ENCODE data around the gene AGO3.

The AGO3 gene

DNA sequence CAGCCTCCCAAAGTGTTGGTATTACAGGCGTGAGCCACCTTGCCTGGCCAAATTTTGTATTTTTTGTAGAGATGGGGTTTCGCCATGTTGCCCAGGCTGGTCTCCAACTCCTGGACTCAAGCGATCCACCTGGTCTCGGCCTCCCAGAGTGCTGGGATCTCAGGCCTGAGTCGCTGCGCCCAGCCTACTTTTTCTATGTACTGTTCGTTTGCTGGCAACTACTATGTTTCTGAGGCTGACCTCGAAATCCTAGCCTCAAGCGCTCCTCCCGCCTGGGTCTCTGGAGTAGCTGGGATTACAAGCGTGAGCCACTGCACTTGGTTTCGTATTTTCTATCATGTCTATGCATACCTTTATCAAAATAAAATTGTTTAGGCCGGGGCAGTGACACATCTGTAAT, 152.3 kb downstream of the AGO3 start:
- no peak for DNase-seq (ENCODE audit: low read depth, low spot score)

DNA sequence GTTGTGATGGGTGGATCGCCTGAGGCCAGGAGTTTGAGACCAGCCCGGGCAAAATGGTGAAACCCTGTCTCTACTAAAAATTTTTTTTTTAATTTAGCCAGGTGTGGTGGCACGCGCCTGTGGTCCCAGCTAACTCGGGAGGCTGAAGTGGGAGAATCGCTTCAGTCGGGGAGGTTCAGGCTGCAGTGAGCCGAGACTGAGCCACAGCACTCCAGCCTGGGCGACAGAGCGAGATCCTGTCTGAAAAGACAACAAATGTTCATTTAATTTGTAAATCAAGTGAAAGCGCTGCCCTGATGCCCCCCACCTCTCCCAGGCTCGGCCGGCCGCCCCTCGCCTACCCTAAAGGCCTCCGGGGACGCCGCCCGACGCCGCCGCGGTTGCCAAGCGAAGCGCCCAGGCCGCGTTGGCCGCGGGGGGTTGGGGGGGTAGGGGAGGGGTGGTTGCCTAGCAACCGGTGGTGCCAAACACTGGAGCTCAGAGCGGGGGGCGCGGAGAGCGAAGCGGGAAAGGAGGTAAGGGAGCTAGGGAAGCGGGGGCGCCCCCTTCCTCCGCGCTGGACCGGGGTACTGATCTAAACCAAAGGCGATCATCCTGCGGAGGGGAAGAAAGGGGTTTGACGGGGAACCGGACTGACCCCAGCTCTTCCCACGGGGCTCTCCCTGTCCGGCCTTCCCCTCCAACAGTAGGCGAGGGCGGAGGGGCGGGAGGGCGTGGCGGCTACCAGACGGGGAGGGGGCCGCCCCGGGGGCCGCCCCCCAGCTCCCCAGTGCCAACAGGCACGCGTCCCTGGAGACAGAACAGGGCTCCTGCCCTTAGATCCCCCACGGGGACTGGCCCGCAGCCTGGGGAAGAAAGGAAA, 153.0 kb downstream of the AGO3 start, which contains the start of gene TEKT2:
Gene TEKT2, plus strand, starts transcription at position 460 of the 862 bp plus-strand sequence. CDS start 828 bp downstream, outside the sequence.
- DNase-seq (ENCODE audit: low read depth, low spot score), result no peak

DNA sequence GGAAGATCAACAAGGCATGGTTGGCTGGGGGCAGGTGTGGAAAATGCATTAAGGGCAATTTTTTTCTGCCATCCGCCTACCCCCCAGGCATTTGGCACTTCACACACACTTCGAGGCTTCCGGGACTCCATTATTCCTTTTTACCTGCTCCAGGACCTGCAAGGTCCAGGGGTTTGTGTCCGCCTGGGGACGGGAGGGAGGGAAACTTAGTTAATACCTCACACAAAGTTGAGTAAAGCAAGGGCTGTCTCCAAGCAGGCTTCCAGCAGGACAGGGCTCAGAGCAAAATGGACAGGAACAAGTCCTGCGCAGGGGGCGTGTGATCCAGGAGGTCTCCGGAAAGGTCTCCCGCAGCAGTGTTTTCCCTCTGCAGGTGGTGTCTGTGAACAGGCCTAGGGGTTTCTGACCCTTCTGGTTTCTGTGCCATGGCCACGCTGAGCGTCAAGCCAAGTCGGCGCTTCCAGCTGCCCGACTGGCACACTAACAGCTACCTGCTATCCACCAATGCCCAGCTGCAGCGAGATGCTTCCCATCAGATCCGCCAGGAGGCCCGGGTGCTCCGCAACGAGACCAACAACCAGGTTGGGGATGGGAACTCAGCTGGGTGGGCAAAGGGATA, 153.7 kb downstream of the AGO3 start:
- no peak for DNase-seq (ENCODE audit: low read depth, low spot score)

DNA sequence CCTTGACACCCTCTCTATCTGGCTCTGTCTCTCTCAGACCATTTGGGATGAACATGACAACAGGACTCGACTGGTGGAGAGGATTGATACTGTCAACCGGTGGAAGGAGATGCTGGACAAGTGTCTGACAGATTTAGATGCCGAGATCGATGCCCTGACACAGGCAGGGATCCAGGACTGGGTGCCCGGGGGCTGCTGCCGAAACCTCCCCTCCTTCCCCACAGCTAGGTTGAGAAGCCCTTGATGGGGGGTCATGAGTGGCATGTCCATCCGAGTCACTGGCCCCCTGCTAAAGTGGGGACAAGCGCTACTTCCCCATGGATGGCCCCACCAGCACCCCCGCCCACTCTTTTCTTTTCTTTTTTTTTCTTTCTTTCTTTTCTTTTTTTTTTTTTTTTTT, 154.2 kb downstream of the AGO3 start:
- no peak for DNase-seq (ENCODE audit: low read depth, low spot score)

DNA sequence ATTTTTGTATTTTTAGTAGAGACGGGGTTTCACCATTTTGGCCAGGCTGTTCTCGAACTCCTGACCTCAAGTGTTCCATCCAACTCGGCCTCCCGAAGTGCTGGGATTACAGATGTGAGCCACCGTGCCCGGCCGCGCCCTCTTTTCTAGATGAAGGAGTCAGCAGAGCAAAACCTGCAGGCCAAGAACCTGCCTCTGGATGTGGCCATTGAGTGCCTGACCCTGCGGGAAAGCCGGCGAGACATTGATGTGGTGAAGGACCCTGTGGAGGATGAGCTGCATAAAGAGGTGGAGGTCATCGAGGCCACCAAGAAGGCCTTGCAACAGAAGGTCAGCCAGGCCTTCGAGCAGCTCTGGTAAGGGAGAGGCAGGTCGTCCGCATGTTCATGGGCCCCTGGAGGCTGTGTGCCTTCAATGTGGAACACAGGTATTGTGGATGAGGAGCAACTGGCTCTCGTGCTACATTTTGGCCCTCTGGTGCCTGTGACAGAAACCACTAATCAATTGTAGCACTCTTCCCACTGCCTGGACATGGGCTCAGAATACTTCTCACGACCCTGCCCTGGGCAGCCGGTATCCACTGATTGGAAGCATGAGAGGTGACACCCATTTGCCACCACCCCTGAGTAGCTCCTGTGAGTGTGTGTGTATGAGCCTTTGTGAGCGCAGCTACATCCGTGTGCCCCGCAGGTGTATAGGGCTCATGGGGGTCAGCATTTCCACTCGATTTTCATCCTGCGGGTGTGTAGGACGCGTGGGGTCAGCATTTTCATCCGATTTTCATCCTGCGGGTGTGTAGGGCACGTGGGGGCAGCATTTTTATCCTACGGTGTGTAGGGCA, 155.0 kb downstream of the AGO3 start:
- no peak for DNase-seq (ENCODE audit: low read depth, low spot score)

DNA sequence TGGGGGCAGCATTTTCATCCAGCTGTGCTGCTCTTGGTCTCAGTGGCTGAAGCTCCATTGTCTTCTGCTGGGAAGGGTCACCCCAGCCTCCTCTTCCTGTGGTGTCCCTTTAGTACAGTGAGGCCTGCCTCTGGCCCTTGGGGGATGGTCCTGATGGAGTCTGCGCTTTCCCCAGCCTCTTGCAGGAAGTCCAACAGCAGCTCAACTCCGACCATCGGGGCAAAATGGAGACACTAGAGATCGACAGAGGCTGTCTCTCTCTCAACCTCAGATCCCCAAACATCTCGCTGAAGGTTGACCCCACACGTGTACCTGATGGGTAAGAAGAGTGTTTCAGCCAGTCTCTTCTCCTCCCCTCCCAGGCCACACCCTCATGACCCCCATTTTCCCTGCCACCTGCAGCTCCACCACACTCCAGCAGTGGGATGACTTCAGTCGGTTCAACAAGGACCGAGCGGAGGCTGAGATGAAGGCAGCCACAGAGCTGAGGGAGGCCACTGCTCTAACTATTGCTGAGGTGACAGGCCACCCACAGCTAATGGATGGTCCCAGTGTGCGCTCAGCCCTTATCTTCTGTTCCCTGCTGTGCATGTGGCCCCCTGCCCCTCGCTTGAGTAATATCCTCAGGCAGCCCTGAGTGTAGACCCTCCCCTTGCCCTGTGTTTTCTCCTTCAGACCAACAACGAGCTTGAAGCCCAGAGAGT, 155.8 kb downstream of the AGO3 start:
- DNase-seq (ENCODE audit: low read depth, low spot score), result no peak

DNA sequence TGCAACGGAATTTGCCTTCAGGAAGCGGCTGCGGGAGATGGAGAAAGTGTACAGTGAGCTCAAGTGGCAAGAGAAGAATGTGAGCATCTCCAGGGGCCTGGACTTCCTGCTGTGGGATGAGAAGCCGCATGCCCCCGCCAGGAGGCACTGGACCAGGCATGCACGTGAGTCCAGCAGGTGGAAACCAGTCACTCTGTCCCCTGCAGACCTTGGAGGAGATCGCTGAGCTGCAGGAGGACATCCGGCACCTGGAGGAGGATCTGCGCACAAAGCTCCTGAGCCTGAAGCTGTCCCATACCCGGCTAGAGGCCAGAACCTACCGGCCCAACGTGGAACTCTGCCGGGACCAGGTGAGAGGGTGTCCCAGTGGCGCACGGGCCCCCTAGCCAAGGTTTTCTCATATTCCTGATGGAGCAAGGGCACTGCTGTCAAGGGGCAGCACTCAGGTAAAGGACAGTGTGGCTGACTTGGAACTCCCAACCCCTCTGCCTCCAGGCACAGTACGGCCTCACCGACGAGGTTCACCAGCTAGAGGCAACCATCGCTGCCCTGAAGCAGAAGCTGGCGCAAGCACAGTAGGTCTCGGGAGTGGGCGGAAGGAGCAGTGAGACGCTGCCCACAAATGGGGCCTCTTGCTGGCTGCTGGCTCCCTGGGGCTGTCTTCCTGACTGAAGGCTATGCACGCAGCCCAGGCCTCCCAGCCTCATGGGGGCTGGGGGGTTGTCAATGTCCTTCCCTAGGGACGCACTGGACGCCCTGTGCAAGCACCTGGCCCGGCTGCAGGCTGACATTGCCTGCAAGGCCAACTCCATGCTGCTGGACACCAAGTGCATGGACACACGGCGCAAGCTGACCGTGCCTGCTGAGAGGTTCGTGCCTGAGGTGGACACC, 156.6 kb downstream of the AGO3 start:
- DNase-seq (ENCODE audit: low read depth, low spot score), result no peak

DNA sequence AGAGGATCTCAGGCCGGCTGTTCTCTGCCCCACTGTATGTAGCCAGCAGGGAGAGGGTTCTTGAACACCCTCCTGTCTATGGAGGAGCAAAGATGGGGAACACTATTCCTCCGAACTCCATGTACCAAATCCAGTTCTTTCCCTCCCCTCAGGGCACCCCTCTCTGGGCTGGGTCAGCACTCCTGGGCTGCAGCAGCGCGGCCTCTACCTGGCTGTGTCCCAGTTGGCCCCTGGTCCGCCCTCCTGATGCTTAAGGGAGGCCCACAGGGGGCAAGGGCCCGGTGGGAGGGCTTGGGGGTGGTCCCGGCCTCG, 157.3 kb downstream of the AGO3 start:
- no peak for DNase-seq (ENCODE audit: low read depth, low spot score)

DNA sequence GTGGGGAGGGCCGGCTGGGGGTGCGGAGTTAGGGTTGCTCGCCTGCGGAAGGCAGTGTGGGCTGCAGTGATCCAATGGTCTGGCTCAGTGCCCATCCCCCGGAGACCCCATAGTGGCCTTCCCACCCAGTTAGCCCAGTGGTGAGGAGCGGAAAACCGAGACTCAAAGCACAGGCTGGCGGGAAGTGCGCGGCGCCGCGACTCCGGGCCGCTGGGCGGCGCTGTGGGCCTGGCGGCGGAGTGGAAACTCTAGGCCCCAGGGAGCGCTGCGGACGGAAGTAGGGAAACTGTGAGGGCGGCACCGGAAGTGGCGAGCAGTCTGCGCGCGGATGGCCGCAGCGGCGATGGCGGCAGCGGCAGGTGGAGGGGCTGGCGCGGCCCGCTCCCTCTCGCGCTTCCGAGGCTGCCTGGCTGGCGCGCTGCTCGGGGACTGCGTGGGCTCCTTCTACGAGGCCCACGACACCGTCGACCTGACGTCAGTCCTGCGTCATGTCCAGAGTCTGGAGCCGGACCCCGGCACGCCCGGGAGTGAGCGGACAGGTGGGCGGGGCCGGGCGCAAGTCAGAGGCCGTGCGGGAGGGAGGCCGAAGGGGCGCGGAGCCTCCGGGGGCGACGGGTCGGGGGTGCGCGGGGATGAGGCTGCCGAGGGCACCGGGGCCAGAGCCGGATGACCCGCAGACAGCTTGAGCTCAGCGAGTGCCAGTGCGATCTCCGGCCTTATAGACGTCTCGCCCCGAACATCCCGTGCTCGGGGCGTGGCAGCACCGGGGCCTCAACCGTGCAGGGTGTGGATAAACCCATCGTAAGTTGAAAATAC, 157.9 kb downstream of the AGO3 start, which contains the start of gene ADPRS:
Gene ADPRS, plus strand, starts transcription at position 316 of the 816 bp plus-strand sequence. Its CDS starts 13 bp downstream, at position 329.
- DNase-seq (ENCODE audit: low read depth, low spot score), result peak; percentile 40

DNA sequence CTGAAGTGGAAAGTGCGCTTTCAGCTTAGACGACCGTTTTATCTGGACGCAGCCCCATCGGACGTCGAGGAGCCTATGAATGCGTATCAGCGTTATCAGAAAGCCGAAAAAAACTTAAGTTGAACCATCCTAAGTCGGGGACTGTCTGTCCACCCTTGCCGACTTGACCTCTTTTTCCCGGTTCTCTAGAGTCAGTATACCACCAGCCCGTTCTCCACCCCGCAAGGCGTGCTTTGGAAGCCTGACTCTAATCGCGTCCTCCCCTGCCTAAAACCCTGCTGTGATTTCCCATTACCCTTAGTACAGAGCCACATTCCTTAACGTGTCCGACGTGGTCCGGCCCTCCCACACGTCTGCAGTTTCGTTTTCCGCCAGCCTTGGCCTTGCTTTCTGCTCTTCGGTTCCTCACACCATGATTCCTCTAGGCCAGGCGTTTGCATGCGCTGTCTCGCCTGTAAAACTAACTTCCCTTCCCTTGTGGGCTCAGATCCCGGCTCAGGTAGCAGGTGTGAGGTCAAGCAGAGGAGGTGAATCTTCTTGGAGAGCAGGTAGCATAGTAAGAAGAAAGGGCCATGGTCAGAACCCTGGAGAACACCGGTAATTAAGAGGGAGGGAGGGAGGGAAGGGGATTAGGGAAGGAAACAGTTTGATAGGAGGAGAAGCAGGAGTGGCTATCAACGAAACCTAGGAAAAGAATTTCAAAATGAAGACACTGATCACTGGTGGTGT, 158.7 kb downstream of the AGO3 start:
- no peak for DNase-seq (ENCODE audit: low read depth, low spot score)

DNA sequence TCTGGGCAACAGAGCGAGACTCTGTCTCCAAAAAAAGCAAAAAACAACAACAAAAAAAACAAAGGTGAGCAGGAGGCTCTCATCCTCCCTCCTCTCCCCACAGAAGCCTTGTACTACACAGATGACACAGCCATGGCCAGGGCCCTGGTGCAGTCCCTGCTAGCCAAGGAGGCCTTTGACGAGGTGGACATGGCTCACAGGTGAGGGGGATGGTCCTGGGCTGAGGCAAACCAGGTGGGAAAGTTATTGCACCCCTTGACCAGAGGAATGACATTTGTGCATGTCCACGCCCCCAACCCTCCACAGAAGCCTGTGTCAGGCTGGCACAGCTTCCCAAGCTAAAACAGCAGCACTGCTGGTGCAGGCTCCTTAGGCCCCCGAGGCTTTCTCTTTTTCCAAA, 160.2 kb downstream of the AGO3 start:
- DNase-seq (ENCODE audit: low read depth, low spot score), result no peak

DNA sequence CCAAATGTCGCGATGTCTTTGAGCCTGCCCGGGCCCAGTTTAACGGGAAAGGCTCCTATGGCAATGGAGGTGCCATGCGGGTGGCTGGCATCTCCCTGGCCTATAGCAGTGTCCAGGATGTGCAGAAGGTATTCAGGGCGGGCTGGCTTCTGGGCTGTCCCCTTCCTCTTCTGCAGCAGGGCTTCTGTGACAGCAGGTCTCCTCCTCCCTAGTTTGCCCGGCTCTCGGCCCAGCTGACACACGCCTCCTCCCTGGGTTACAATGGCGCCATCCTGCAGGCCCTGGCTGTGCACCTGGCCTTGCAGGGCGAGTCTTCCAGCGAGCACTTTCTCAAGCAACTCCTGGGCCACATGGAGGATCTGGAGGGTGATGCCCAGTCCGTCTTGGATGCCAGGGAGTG, 160.8 kb downstream of the AGO3 start:
- DNase-seq (ENCODE audit: low read depth, low spot score), result no peak

DNA sequence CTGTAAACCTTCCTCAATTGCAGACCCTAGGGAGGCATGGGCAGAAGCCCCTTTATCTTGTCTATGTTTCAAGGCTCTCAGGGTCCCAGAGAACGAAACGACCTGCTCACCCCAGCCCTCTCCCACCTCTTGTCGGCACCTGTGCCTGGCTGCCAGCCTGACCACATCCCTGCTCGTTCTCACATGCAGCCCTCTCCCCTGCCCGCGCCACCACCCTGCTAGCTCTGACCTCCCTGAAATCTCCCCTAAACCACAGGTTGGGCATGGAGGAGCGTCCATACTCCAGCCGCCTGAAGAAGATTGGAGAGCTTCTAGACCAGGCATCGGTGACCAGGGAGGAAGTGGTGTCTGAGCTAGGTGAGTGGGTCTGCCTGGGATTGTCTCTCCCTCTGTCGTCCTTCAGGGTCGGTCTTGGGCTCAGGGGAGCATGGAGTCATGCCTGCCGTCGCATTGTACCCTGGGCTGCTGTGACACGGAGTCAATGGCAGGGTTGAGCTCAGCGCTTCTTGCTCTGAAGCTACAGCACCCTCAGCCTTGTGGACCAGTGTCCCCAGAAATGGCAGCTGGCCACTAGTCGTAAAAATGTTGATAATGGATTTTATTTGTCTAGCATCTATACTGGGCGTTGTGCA, 161.4 kb downstream of the AGO3 start:
- DNase-seq (ENCODE audit: low read depth, low spot score), result no peak

DNA sequence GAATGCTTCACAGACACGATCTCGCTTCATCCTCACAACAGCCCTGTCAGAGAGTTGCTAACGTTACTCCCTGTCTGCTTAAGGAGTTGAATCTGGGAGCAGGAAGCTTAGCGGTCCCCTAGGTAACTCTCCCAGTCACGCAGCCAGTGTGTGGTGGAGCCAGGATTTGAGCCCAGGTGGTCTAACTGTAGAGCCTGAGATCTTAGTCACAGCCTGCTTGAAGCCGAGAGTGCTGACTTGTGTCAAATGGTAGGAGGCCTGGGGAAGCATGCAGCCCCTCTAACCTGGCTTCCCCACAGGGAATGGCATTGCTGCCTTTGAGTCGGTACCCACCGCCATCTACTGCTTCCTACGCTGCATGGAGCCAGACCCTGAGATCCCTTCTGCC, 161.9 kb downstream of the AGO3 start:
- DNase-seq (ENCODE audit: low read depth, low spot score), result no peak

DNA sequence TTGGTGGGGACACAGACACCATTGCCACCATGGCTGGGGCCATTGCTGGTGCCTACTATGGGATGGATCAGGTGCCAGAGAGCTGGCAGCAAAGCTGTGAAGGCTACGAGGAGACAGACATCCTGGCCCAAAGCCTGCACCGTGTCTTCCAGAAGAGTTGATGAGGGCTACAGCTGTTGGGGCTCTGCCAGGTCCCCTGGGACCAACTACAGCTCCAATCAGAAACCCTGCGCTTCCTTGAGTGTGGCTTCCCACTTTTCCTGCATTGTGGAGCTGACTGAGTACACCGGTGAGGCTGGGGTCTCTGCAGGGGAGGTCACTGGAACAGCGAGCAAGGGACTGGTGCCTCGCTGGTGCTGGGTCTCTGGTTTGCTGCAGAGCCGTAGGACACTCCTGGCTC, 162.3 kb downstream of the AGO3 start:
- no peak for DNase-seq (ENCODE audit: low read depth, low spot score)

DNA sequence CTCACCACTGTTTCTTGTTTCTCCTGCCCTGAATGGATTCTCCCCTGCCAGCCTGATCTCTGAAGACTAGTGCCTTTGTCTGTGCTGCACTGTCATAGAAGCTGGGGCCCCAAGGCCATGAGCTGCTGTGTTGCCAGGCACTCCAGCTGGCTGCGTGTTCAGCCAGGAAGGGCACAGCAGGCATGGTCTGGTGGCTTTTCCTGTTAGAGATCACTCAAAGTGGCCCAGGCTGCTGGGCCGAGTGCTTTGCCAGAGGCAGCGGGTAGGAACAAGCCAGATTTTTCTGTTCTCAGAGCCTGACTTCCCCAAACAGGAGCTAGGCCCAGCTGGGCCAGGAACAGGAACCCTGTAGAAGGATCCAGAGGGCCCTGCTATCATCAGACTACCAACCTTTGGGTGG, 163.0 kb downstream of the AGO3 start:
- no peak for DNase-seq (ENCODE audit: low read depth, low spot score)

DNA sequence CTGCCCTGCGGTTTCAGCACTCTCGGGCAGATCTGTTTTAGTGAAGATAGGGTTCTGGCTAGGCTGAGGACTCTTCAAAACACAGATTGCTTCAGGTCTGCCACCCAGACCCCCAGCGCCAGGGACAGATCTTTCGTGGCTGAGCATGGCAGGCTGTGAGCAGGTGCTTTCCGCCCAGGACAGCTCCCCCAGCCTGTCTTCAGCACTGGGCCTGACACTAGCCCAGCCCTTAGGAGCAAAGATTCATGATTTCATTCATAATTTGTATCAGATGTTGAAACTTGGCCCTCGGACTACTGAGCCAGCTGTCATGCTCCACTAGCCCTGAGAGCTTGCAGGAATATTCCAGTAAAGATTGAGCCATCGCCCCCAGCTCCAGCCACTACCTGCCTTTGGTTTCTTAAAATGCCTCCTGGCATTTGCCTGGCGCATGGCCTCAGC, 163.7 kb downstream of the AGO3 start:
- DNase-seq (ENCODE audit: low read depth, low spot score), result no peak

DNA sequence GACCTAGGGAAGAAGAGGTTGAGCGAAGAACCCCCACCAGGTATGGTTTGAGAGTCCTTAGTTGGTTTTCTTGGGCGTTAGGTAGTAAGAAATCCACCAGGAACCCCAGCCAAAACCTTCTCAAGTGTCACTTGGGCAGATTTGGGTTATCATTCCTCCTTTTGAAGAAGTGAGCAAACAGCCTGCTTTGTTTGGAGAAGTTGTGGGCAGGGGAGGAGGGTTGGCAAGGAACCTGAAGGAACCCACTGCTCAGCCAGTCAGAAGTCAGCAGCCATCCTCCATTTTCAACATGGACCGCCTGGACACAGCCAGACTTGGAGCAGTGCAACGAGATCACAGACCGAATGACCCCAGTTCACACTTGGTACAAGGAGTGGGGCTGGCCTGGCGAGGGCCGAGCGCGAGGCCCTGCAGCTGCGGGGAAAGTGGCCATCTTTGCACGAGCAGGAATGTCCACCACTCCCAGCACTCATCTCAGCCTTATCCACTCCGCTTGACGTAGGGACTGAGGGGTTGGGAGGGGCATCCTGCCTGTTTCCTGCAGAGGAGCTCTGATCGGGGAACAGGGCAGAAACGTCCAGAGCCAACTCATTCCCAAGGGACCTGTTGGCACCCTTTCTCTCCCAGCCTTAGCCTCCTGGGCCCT, 165.0 kb downstream of the AGO3 start:
- no peak for DNase-seq (ENCODE audit: low read depth, low spot score)

Data from brain pericyte (primary cell).